ENCODE data around the gene SLC10A7.
"Not testable (repeated sequence)": the region's sequence is repeated elsewhere in the genome, so short reads cannot be mapped to it uniquely, and the experiment has no call there.

SLC10A7 gene

GRCh38 chr4:146437778-146438177, 84.0 kb downstream of the SLC10A7 start:
- DNase-seq: no peak

DNA sequence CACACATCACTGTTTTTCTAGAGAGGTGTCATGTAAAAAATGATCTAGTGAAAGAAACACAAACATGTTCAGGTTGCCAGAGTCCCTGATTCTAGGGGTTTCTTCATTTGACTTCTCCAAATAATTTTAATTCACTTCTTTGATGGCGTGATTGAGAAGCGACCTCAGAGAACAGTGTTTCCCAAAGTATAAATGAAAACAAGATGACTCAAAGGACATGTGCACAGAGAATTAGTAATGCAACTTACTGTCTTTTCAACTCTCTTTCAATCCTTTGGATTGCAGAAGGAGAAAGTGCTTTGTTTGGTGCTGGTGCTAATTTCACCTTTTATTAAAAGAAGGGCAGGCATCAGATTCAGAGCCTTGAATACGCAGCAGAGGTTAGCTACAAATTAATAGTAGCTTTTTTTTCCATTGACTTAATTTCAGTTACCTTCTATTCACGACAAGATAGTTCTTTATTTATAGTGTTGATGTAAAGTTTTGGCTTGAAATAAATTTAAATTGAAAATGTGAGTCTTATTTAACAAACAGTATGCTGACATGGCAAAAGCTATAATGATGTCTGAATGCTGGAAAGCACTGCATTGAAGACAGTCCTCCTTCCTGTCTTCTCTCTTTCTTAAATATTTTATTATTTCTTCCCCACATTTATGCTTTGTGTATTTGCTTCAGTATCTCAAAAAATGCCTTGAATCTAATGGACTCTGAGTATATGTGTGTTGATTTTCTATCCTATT, 85.1 kb downstream of the SLC10A7 start:
- no peak for DNase-seq

DNA sequence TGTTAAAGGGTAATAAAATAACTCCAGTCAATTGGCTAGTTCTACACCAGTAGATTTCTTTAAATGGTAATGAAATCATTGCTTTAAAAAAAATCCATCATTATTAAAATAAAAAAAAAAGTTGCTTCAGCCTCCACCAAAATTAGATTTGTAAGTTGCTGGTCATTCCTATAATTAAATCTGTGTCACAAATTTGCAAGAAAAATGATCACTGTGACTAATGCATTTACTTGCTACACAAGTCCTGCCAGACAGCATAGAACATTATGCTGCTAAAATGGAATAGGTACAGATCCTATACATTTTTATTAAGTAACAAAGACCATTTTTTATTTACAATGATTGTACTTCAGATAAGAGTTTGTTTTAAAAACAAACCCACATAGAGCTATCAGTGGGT, 85.8 kb downstream of the SLC10A7 start:
- DNase-seq: no peak

GRCh38 chr4:146432065-146432464, 89.7 kb downstream of the SLC10A7 start:
- DNase-seq: no peak

GRCh38 chr4:146428298-146428697, 93.4 kb downstream of the SLC10A7 start:
- no peak for DNase-seq

GRCh38 chr4:146417822-146418221, 103.9 kb downstream of the SLC10A7 start:
- no peak for DNase-seq

- no peak for DNase-seq
Observed at GRCh38 chr4:146415829-146416228, 105.9 kb downstream of the SLC10A7 start.

- no peak for DNase-seq
Observed at GRCh38 chr4:146407669-146408084, 114.1 kb downstream of the SLC10A7 start.

DNA sequence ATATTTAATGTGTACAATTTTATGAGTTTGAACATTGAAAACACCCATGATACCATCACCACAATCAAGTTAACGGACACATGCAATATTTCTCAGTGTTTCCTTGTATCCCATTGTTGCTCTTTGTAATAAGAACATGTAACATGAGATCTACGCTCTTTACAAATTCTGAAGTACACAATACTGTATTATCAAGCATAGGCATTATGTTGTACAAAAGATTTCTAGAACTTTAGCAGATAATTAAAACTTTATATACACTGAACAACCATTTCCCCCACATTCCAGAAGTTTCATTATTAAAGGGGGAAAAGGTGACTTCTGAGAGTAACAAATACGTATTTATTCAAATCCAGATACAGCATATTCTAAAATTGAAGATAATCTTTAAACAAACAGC, 114.5 kb downstream of the SLC10A7 start:
- no peak for DNase-seq

DNA sequence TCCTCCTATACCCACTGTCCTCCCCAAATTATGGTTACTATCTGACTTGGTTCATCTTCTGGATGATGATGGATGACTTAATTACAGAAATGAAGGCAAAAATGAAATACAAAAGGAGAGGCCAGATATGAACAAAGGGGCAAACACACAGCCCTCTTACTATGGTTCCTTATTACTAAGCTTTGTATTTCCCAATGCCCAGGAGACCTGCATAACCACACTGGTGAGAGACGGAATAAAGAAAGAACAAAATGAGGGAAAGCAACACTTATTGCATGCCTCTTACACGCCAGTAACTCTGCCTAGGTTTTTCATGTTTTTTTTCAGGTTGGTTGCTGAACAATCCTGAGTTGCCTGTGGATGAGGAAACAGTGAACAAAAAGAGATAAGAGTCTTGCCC, 120.5 kb downstream of the SLC10A7 start:
- DNase-seq: no peak

DNA sequence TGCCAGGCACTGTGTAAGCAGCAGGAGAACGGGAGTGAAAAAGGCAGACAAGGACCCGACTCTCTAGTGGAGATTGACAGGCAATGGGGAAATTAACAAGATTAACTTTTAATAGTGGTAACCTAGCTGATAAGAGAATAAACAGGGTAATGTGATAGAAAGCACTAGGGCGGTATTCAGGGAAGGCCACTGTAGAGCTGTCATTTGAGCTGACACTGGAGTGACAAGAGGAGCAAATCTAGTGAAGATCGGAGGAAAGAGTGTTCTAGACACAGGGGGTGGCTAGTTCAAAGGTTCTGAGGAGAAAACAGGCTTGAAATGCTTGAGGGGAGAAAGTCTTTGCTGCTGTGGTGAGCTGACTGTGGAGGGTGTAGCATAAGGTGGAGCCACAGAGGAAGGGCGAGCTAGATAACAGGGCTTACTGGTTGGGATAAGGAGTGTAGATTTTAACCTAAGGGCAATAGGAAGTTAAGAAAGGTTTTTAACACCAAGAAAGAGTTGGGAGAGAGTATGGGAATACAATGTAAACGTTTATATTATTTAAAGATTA, 122.8 kb downstream of the SLC10A7 start:
- DNase-seq: no peak

GRCh38 chr4:146398404-146398803, 123.3 kb downstream of the SLC10A7 start:
- no peak for DNase-seq

DNA sequence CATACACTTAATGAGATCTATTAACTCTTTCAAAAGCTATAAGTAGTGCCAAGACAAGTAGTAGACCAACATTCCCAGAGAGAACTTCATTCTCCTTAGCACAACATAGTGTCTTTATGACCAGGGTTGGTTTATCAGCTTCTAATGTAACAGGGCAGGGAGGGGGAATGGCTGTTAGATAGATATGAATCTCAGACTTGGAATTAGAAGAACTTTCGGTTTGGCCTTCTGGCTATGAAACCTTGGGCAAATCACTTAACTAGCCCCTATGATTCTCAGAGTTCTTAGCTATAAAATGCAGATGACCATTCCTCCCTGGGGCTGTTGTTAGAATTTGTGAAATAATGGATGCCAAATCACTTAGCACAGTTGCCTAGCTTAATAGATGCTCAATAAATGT, 132.2 kb downstream of the SLC10A7 start:
- DNase-seq: no peak

GRCh38 chr4:146382194-146382593, 139.5 kb downstream of the SLC10A7 start:
- DNase-seq: no peak

DNA sequence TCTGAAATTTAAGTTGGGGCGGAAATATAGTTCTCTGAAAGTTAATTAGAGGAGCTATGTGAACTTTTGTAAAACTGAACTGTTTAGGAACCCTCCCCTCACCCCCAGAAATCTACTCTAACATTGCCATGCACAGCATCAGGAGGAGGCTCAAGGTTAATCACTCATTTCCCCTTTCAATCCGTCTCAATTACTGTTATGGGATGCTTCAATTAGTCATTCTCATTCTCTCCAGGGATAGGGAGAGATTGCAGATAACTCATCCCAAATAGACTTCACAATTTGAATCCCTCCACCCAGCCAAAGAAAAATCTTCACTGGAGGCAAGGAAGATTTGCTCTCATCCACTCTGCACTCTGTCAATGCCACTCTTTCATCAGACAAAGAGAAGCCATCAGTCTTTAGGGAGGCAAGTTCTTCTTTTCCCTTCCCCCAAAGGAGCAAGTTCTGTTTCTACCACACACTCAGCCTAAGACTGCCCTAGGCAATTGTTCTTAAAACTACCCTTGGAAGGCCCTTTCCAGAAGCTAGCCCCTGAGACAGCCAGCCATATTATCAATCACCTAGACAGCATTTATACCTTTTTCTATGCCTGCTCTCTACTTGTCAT, 140.4 kb downstream of the SLC10A7 start:
- no peak for DNase-seq

- DNase-seq: no peak
Observed at GRCh38 chr4:146379744-146380143, 142.0 kb downstream of the SLC10A7 start.

GRCh38 chr4:146371812-146372211, 149.9 kb downstream of the SLC10A7 start:
- DNase-seq: no peak

DNA sequence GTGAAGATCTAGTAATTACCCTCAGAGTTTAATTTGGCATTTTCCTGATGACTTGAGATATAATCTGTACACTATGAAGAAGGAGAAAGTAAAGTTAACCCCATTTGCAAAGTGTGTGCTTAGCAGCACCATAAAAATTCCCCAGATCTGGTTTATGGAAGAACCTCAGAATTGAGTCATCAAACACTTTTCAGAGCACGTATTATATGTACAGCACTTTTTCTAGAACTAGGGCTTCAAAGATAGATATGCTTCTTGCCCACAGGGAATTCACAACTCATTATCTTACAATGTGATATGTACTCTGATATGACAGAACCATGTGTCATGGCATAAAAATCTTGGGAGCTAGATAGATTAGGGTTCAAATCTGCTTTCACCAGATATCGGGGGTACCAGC, 150.9 kb downstream of the SLC10A7 start:
- DNase-seq: no peak

DNA sequence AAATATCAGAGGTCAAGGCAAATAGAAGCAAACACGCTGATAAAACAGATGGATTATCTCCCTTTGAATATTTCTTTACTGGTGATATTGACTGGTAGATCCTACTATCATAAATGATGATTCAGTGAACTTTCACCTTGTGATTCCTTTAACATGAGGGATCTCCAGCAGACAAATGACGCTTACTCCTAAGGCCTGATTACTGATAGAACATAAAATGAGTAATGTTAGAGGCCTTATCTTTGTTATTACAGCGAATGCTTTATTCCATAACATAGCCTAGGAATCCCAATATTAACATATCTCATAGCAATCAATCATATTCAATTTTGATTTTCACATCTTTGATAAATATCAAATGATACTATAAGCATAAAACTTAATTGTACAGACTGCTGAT, 152.3 kb downstream of the SLC10A7 start:
- DNase-seq: no peak

GRCh38 chr4:146368209-146368608, 153.5 kb downstream of the SLC10A7 start:
- no peak for DNase-seq

- DNase-seq: no peak
Observed at GRCh38 chr4:146367347-146367746, 154.4 kb downstream of the SLC10A7 start.

DNA sequence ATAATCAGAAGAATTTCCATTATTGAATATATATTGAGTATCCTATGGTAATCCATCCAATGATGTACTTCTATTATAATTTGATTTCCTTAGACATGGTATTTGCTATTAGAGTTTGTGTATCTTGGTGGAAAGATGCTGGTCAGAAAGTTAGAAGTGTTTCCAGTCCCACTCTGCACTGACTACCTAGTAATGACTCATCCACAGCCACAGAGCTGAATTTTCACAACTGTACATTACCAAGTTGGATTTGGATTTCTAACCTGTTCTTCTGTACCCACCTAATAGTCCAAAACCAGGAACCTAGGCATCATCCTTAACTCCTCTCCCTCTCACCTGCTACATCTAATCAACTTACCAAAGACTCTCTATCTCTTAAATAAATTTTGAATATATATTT, 162.0 kb downstream of the SLC10A7 start:
- DNase-seq: no peak

DNA sequence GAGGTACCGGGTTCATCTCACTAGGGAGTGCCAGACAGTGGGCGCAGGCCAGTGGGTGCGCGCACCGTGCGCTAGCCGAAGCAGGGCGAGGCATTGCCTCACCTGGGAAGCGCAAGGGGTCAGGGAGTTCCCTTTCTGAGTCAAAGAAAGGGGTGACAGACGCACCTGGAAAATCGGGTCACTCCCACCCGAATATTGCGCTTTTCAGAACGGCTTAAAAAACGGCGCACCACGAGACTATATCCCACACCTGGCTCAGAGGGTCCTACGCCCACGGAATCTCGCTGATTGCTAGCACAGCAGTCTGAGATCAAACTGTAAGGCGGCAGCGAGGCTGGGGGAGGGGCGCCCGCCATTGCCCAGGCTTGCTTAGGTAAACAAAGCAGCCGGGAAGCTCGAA, 171.6 kb downstream of the SLC10A7 start:
- not testable (repeated sequence) for DNase-seq

GRCh38 chr4:146349306-146349705, 172.4 kb downstream of the SLC10A7 start:
- DNase-seq: no peak

DNA sequence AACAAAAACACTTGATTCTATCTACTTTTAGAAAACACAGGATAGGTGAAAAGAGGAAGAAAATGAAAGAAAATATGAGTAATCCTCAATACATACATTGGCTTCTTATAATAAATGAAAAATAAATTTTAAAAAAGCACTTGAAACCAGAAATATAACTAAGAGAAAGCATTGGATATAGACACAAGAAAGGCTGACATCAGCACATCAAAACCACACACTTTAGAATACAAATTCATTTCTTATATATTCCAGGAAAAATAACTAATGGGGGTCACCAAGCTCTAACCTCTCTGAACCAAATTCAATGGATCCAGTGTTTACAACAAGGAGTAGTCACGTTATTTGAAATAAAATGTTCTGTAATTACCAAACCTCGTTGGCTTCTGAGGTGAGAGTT, 173.9 kb downstream of the SLC10A7 start:
- no peak for DNase-seq
